Measurements from ENCODE around the gene AGAP3.

The AGAP3 gene

DNA sequence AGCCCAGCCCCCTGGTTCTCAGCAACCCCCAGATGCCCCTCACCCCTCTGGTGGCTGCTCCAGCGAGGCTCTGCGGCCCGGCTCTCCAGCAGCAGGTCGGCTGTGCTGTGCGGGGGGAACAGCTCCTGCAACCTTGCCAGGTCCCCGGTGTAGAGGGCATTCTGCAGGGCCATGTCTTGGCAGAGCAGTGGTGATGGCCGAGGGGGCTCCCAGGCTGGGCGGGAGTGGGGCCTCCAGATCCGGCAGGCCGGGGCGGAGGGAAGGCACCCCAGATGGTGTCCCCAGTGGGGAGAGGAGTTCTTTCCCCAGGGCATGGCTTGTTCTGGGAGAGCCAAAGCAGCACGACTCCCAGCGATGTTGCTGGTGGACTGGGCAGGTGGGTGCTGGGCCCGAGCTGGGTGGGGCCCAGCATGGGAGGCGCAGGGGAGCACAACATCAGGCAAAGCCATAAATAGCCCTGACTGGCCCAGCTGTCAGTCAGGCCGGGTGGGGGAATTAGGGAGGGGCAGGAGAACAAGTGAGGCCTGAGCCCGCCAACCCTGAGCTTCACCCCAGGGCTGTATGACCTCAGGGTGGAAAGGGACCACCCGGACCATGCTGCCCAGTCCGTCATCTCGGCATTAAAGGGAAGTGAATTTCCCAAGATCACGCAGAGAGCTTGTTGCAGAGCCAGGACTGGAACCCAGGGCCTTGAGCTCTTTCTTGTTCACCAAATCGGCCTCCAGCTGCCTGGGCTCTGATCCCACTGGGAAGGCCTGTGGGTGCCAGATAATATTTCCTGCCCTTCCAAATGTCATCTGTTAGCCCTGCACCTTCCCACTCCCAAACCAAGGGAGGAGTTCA is 101.4 kb downstream of the AGAP3 start:
- Histone ChIP-seq H3K36me3 (replicated peaks in 1 of 2; ENCODE audit: control insufficient read depth in 2 of 2, insufficient read depth in 2 of 2, low read length in 2 of 2) (no peaks in the 10 kb centered on the region), H4K91ac (ENCODE audit: low read depth, low read length, poor library complexity) (no peak overlapping the region), H3K9me3 (replicated peaks in 1 of 2; ENCODE audit: control insufficient read depth in 2 of 2, insufficient read depth in 1 of 2, low read depth in 1 of 2, low read length in 2 of 2) (no peaks in the 10 kb centered on the region), H3K14ac (ENCODE audit: low read length) (no peak overlapping the region), H3K9ac (ENCODE audit: low read depth, low read length, poor library complexity) (no peak overlapping the region), H4K8ac (ENCODE audit: low read depth, low read length) (peak overlapping the region; percentile 57), H2AK5ac (ENCODE audit: low read depth, low read length) (no peak overlapping the region), H2BK5ac (ENCODE audit: low read length) (peak overlapping the region; percentile 72), H3K4me2 (ENCODE audit: insufficient read depth, low read length, poor library complexity, severe bottlenecking) (no peak overlapping the region), H3K27ac (replicated peaks; ENCODE audit: low read length) (no peak overlapping the region), H3K23ac (ENCODE audit: low read depth, low read length, poor library complexity) (peak overlapping the region; percentile 89), H2BK12ac (ENCODE audit: low read length) (no peak overlapping the region), H3K4me3 (ENCODE audit: low read length in 2 of 2) (no peak overlapping the region), H3K18ac (ENCODE audit: low read length) (peak overlapping the region; percentile 58), H2AFZ (ENCODE audit: low read length) (no peak overlapping the region), H2BK120ac (ENCODE audit: low read depth, low read length) (no peak overlapping the region), H3K4ac (ENCODE audit: low read length) (no peak overlapping the region), H2BK15ac (ENCODE audit: low read length) (peak overlapping the region; percentile 83), H3K79me1 (ENCODE audit: low read depth, low read length) (peaks cover 1% of the 10 kb centered on the region), H3K4me1 (ENCODE audit: control insufficient read depth in 2 of 2, insufficient read depth in 1 of 2, low read depth in 1 of 2, low read length in 2 of 2) (no peaks in the 10 kb centered on the region), H3K27me3 (ENCODE audit: control insufficient read depth in 3 of 3, insufficient read depth in 3 of 3, low read depth in 1 of 3, low read length in 3 of 3) (peaks cover 0 to 60% (median 0%) of the 10 kb centered on the region in 3 experiments)
- no peak for DNase-seq (ENCODE audit: low spot score)
- WGBS, 2 donors (ENCODE audit: extremely low coverage in 2 of 2, insufficient read length in 2 of 2, insufficient replicate concordance in 1 of 2): no CpG with 5 or more reads among the region's 22 CpGs

DNA sequence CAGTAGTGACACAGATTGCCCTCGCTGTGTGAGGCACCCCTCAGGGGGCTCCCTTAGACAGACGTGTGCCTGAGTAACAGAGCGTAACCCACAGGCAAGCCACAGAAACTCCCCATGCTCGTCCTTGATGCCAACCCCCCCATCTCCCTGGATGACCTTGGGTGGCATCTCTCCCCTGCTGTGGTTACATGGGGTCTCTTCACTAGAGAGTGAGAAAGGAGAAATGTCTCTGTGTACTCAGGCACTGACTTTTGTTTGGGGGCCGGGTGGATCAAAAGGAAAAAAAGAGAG is 101.9 kb downstream of the AGAP3 start:
- no peak overlapping the region for H3K18ac ChIP-seq (ENCODE audit: low read length)
- no peaks in the 10 kb centered on the region for H3K9me3 ChIP-seq (replicated peaks in 1 of 2; ENCODE audit: control insufficient read depth in 2 of 2, insufficient read depth in 1 of 2, low read depth in 1 of 2, low read length in 2 of 2)
- no peak overlapping the region for H2AK5ac ChIP-seq (ENCODE audit: low read depth, low read length)
- H2BK12ac ChIP-seq (ENCODE audit: low read length): no peak overlapping the region
- no peaks in the 10 kb centered on the region for H3K36me3 ChIP-seq (replicated peaks in 1 of 2; ENCODE audit: control insufficient read depth in 2 of 2, insufficient read depth in 2 of 2, low read length in 2 of 2)
- no peak overlapping the region for H3K4me2 ChIP-seq (ENCODE audit: insufficient read depth, low read length, poor library complexity, severe bottlenecking)
- no peak overlapping the region for H4K8ac ChIP-seq (ENCODE audit: low read depth, low read length)
- no peak overlapping the region for H2BK120ac ChIP-seq (ENCODE audit: low read depth, low read length)
- no peak overlapping the region for H2BK5ac ChIP-seq (ENCODE audit: low read length)
- H3K79me1 ChIP-seq (ENCODE audit: low read depth, low read length): peaks cover 1% of the 10 kb centered on the region
- no peak overlapping the region for H3K4me3 ChIP-seq (ENCODE audit: low read length in 2 of 2)
- no peak overlapping the region for H2BK15ac ChIP-seq (ENCODE audit: low read length)
- no peak for DNase-seq (ENCODE audit: low spot score)
- no peaks in the 10 kb centered on the region for H3K4me1 ChIP-seq (ENCODE audit: control insufficient read depth in 2 of 2, insufficient read depth in 1 of 2, low read depth in 1 of 2, low read length in 2 of 2)
- H3K9ac ChIP-seq (ENCODE audit: low read depth, low read length, poor library complexity): no peak overlapping the region
- no peak overlapping the region for H2AFZ ChIP-seq (ENCODE audit: low read length)
- no peak overlapping the region for H3K14ac ChIP-seq (ENCODE audit: low read length)
- H3K23ac ChIP-seq (ENCODE audit: low read depth, low read length, poor library complexity): no peak overlapping the region
- no peak overlapping the region for H3K27ac ChIP-seq (replicated peaks; ENCODE audit: low read length)
- no peak overlapping the region for H4K91ac ChIP-seq (ENCODE audit: low read depth, low read length, poor library complexity)
- WGBS, 2 donors (ENCODE audit: extremely low coverage in 2 of 2, insufficient read length in 2 of 2, insufficient replicate concordance in 1 of 2): no CpG with 5 or more reads among the region's 5 CpGs
- peaks cover 0 to 61% (median 0%) of the 10 kb centered on the region in 3 experiments for H3K27me3 ChIP-seq (ENCODE audit: control insufficient read depth in 3 of 3, insufficient read depth in 3 of 3, low read depth in 1 of 3, low read length in 3 of 3)
- no peak overlapping the region for H3K4ac ChIP-seq (ENCODE audit: low read length)

DNA sequence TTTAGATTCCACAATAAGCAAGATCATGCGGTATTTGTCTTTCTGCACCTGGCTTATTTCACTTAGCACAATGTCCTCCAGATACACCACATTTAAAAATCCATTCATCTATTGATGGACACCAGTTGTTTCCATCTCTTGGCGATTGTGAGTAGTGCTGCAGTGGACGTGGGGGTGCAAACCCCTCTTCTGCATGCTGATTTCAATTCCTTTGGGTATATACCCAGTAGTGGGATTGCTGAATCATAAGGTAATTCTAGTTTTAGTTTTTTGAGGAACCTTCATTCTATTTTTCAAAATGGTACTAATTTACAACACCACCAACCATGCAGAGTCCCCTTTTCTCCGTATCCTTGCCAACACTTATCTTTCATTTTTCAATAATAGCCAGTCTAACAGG is 102.8 kb downstream of the AGAP3 start:
- H2BK12ac ChIP-seq (ENCODE audit: low read length): no peak overlapping the region
- no peak overlapping the region for H3K4me3 ChIP-seq (ENCODE audit: low read length in 2 of 2)
- H3K23ac ChIP-seq (ENCODE audit: low read depth, low read length, poor library complexity): no peak overlapping the region
- H3K14ac ChIP-seq (ENCODE audit: low read length): no peak overlapping the region
- no peak for DNase-seq (ENCODE audit: low spot score)
- no peaks in the 10 kb centered on the region for H3K4me1 ChIP-seq (ENCODE audit: control insufficient read depth in 2 of 2, insufficient read depth in 1 of 2, low read depth in 1 of 2, low read length in 2 of 2)
- H2BK15ac ChIP-seq (ENCODE audit: low read length): no peak overlapping the region
- peaks cover 1% of the 10 kb centered on the region for H3K79me1 ChIP-seq (ENCODE audit: low read depth, low read length)
- no peaks in the 10 kb centered on the region for H3K9me3 ChIP-seq (replicated peaks in 1 of 2; ENCODE audit: control insufficient read depth in 2 of 2, insufficient read depth in 1 of 2, low read depth in 1 of 2, low read length in 2 of 2)
- H3K36me3 ChIP-seq (replicated peaks in 1 of 2; ENCODE audit: control insufficient read depth in 2 of 2, insufficient read depth in 2 of 2, low read length in 2 of 2): no peaks in the 10 kb centered on the region
- no peak overlapping the region for H2AFZ ChIP-seq (ENCODE audit: low read length)
- H4K91ac ChIP-seq (ENCODE audit: low read depth, low read length, poor library complexity): no peak overlapping the region
- no peak overlapping the region for H4K8ac ChIP-seq (ENCODE audit: low read depth, low read length)
- WGBS, 2 donors (ENCODE audit: extremely low coverage in 2 of 2, insufficient read length in 2 of 2, insufficient replicate concordance in 1 of 2): no CpG with 5 or more reads among the region's 4 CpGs
- H3K9ac ChIP-seq (ENCODE audit: low read depth, low read length, poor library complexity): no peak overlapping the region
- H2AK5ac ChIP-seq (ENCODE audit: low read depth, low read length): no peak overlapping the region
- H2BK5ac ChIP-seq (ENCODE audit: low read length): no peak overlapping the region
- no peak overlapping the region for H3K4me2 ChIP-seq (ENCODE audit: insufficient read depth, low read length, poor library complexity, severe bottlenecking)
- no peak overlapping the region for H3K4ac ChIP-seq (ENCODE audit: low read length)
- H3K18ac ChIP-seq (ENCODE audit: low read length): no peak overlapping the region
- no peak overlapping the region for H3K27ac ChIP-seq (replicated peaks; ENCODE audit: low read length)
- H2BK120ac ChIP-seq (ENCODE audit: low read depth, low read length): no peak overlapping the region
- H3K27me3 ChIP-seq (ENCODE audit: control insufficient read depth in 3 of 3, insufficient read depth in 3 of 3, low read depth in 1 of 3, low read length in 3 of 3): peaks cover 0 to 70% (median 0%) of the 10 kb centered on the region in 3 experiments

DNA sequence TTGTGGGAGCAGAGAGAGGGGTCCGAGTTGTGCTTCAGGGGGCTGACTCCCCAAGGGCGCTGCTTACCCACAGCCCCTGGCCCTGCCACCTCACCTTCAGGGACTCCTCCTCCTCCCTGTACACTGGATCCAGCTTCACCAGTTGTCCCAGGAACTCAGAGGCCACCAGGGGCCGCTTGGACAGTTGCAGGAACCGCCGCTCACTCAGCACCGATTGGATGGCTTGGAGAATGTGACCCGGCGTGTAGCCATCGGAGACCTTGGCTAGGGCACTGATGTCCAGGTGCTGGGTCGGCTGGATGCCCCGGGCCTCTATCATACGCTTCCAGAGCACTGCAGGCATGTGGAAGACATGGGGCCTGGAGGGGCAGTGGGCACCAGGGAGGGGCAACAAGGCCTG is 105.3 kb downstream of the AGAP3 start:
- Histone ChIP-seq H3K9me3 (replicated peaks in 1 of 2; ENCODE audit: control insufficient read depth in 2 of 2, insufficient read depth in 1 of 2, low read depth in 1 of 2, low read length in 2 of 2) (no peaks in the 10 kb centered on the region), H2AK5ac (ENCODE audit: low read depth, low read length) (no peak overlapping the region), H2BK5ac (ENCODE audit: low read length) (no peak overlapping the region), H3K4ac (ENCODE audit: low read length) (no peak overlapping the region), H2AFZ (ENCODE audit: low read length) (no peak overlapping the region), H3K18ac (ENCODE audit: low read length) (no peak overlapping the region), H2BK12ac (ENCODE audit: low read length) (no peak overlapping the region), H3K27ac (replicated peaks; ENCODE audit: low read length) (no peak overlapping the region), H3K4me2 (ENCODE audit: insufficient read depth, low read length, poor library complexity, severe bottlenecking) (no peak overlapping the region), H3K23ac (ENCODE audit: low read depth, low read length, poor library complexity) (no peak overlapping the region), H4K8ac (ENCODE audit: low read depth, low read length) (no peak overlapping the region), H2BK120ac (ENCODE audit: low read depth, low read length) (no peak overlapping the region), H3K79me1 (ENCODE audit: low read depth, low read length) (peaks cover 1% of the 10 kb centered on the region), H2BK15ac (ENCODE audit: low read length) (no peak overlapping the region), H3K14ac (ENCODE audit: low read length) (no peak overlapping the region), H3K4me1 (ENCODE audit: control insufficient read depth in 2 of 2, insufficient read depth in 1 of 2, low read depth in 1 of 2, low read length in 2 of 2) (peaks cover 0 to 2% of the 10 kb centered on the region in 2 donors), H3K9ac (ENCODE audit: low read depth, low read length, poor library complexity) (no peak overlapping the region), H3K27me3 (ENCODE audit: control insufficient read depth in 3 of 3, insufficient read depth in 3 of 3, low read depth in 1 of 3, low read length in 3 of 3) (peaks cover 0 to 90% (median 0%) of the 10 kb centered on the region in 3 experiments), H4K91ac (ENCODE audit: low read depth, low read length, poor library complexity) (no peak overlapping the region), H3K36me3 (replicated peaks in 1 of 2; ENCODE audit: control insufficient read depth in 2 of 2, insufficient read depth in 2 of 2, low read length in 2 of 2) (no peaks in the 10 kb centered on the region), H3K4me3 (ENCODE audit: low read length in 2 of 2) (no peak overlapping the region)
- DNase-seq (ENCODE audit: low spot score): no peak
- WGBS, 2 donors (ENCODE audit: extremely low coverage in 2 of 2, insufficient read length in 2 of 2, insufficient replicate concordance in 1 of 2): no CpG with 5 or more reads among the region's 12 CpGs

Data from neuronal stem cell (in vitro differentiated cells).